ENCODE data around the gene C20orf144.
"Not testable (repeated sequence)": the region's sequence is repeated elsewhere in the genome, so short reads cannot be mapped to it uniquely, and the experiment has no call there.

The C20orf144 gene

DNA sequence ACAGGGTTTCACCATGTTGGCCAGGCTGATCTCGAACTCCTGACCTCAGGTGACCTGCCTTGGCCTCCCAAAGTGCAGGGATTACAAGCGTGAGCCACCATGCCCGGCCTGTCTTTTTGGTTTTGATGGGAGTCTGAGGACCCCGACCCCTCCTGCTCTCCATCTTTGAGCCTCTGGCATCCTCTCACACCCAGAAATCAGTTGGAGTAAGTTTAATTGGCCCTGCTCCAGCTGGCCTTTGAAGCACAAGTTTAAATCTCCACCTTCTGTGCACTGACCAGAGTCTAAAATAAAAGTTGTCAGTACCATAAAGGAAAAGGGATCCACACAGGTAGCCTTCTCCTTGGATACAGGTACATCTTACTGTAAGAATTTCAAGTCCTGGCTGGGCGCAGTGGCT, 15.9 kb upstream of the C20orf144 start:
- no peaks in the 10 kb centered on the region for H4K20me1 ChIP-seq (ENCODE audit: insufficient read depth, low read length, poor library complexity, severe bottlenecking)
- H3K4me3 ChIP-seq (ENCODE audit: low read length, poor library complexity, severe bottlenecking), result no peak overlapping the region
- no peak overlapping the region for H3K9ac ChIP-seq (ENCODE audit: low read depth, low read length, poor library complexity, severe bottlenecking)
- H3F3A ChIP-seq (ENCODE audit: low read depth), result no peaks in the 10 kb centered on the region
- TF ChIP-seq EZH2phosphoT487 (IDR thresholded peaks at IDR 0.05; ENCODE audit: borderline replicate concordance), result no peak
- TF ChIP-seq, protein P1, sequence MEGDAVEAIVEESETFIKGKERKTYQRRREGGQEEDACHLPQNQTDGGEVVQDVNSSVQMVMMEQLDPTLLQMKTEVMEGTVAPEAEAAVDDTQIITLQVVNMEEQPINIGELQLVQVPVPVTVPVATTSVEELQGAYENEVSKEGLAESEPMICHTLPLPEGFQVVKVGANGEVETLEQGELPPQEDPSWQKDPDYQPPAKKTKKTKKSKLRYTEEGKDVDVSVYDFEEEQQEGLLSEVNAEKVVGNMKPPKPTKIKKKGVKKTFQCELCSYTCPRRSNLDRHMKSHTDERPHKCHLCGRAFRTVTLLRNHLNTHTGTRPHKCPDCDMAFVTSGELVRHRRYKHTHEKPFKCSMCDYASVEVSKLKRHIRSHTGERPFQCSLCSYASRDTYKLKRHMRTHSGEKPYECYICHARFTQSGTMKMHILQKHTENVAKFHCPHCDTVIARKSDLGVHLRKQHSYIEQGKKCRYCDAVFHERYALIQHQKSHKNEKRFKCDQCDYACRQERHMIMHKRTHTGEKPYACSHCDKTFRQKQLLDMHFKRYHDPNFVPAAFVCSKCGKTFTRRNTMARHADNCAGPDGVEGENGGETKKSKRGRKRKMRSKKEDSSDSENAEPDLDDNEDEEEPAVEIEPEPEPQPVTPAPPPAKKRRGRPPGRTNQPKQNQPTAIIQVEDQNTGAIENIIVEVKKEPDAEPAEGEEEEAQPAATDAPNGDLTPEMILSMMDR (conservative IDR thresholded peaks at IDR 0.05; ENCODE audit: low read length), result no peak
- H3K36me3 ChIP-seq (ENCODE audit: insufficient read depth, low read length), result peaks cover 17% of the 10 kb centered on the region; the same call in 1 of the 2 replicates
- H3K9me2 ChIP-seq (replicated peaks; ENCODE audit: low read depth, low read length), result no peaks in the 10 kb centered on the region
- H2AFZ ChIP-seq (ENCODE audit: low read length), result no peak overlapping the region
- H3K79me2 ChIP-seq (ENCODE audit: insufficient read depth, low read length), result no peaks in the 10 kb centered on the region
- no peak overlapping the region for H3K4me2 ChIP-seq (ENCODE audit: low read depth, low read length, poor library complexity, severe bottlenecking)
- no peaks in the 10 kb centered on the region for H3K9me3 ChIP-seq (ENCODE audit: insufficient read depth, low read depth, low read length)
- H3K4me1 ChIP-seq (ENCODE audit: insufficient read depth, low read length, poor library complexity, severe bottlenecking), result peaks cover 14% of the 10 kb centered on the region
- H3K27me3 ChIP-seq (ENCODE audit: insufficient read depth, low read length, poor library complexity, severe bottlenecking), result no peaks in the 10 kb centered on the region

DNA sequence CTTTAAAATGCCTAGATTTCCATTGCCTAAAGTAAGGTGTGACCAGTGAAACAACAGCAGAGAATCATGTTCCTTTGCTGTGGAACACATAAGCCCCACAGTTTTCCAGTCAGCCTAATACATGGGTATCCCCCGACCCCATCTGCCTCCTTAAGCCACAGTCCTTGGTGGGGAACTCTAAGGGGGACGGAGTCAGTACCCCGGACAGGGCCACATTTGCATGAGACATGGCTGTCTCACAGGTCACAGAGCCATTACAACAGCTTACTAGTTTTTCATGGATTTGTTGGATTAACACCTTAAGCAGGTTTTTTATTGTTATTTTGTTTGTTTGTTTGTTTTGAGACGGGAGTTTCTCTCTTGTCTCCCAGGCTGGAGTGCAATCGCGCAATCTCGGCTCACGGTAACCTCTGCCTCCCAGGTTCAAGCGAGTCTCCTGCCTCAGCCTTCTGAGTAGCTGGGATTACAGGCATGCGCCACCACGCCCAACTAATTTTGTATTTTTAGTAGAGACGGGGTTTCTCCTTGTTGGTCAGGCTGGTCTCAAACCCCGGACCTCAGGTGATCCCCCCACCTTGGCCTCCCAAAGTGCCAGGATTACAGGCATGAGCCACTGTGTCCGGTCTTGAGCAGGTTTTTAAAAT, 15.0 kb upstream of the C20orf144 start:
- H3F3A ChIP-seq (ENCODE audit: low read depth); H3K4me3 ChIP-seq (ENCODE audit: low read length, poor library complexity, severe bottlenecking); H3K9ac ChIP-seq (ENCODE audit: low read depth, low read length, poor library complexity, severe bottlenecking); H3K4me2 ChIP-seq (ENCODE audit: low read depth, low read length, poor library complexity, severe bottlenecking); H3K27me3 ChIP-seq (ENCODE audit: insufficient read depth, low read length, poor library complexity, severe bottlenecking); H3K9me3 ChIP-seq (ENCODE audit: insufficient read depth, low read depth, low read length); H3K9me2 ChIP-seq (replicated peaks; ENCODE audit: low read depth, low read length); H4K20me1 ChIP-seq (ENCODE audit: insufficient read depth, low read length, poor library complexity, severe bottlenecking); H3K79me2 ChIP-seq (ENCODE audit: insufficient read depth, low read length); H2AFZ ChIP-seq (ENCODE audit: low read length): not testable (repeated sequence)
- Histone ChIP-seq H3K36me3 (ENCODE audit: insufficient read depth, low read length) (peaks cover 17% of the 10 kb centered on the region; the same call in 1 of the 2 replicates), H3K4me1 (ENCODE audit: insufficient read depth, low read length, poor library complexity, severe bottlenecking) (peaks cover 14% of the 10 kb centered on the region)

DNA sequence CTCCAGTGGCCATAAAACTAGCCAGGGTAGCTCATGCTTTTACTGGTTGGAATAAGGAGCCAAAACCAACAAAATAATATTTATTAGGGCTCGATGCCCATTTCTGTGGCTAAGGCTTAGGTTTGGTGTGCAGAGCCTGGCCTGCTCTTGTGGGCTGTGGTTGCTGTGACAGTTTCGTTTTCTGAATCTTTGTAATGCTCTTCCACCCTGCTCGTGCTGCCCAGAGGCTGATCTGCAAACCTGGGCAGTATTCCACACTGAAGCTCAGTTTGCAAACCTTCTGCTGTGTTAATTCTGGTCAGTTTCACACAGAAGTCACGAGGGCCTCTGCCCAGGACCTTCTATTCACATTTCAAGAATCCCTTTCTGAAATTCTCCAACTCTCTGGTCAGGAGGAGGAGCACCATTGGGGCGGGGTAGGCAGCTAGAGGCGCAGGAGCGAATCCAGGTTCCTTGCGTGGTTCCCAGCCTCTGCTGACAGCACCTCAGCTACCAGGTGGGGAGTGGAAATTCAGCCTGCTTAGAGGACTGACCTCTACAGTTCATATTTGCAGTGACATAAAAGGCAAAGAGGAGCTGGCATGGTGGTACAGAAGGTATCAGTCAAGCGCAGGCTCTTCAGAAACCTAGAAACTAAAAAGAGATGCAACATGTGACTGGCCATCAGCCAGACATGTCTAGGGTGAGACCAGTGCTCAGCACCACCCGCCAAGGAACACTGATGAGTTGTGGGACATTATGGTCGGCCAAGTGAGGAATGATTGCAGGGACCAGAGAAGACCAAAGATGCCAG, 14.3 kb upstream of the C20orf144 start:
- Histone ChIP-seq H2AFZ (ENCODE audit: low read length) (no peak overlapping the region), H3K79me2 (ENCODE audit: insufficient read depth, low read length) (no peaks in the 10 kb centered on the region), H3K9ac (ENCODE audit: low read depth, low read length, poor library complexity, severe bottlenecking) (no peak overlapping the region), H3K4me3 (ENCODE audit: low read length, poor library complexity, severe bottlenecking) (no peak overlapping the region), H3K9me3 (ENCODE audit: insufficient read depth, low read depth, low read length) (no peaks in the 10 kb centered on the region), H3K27me3 (ENCODE audit: insufficient read depth, low read length, poor library complexity, severe bottlenecking) (no peaks in the 10 kb centered on the region), H3K9me2 (replicated peaks; ENCODE audit: low read depth, low read length) (no peaks in the 10 kb centered on the region), H3F3A (ENCODE audit: low read depth) (no peaks in the 10 kb centered on the region), H3K36me3 (ENCODE audit: insufficient read depth, low read length) (peaks cover 17% of the 10 kb centered on the region; the same call in 1 of the 2 replicates), H4K20me1 (ENCODE audit: insufficient read depth, low read length, poor library complexity, severe bottlenecking) (no peaks in the 10 kb centered on the region), H3K4me1 (ENCODE audit: insufficient read depth, low read length, poor library complexity, severe bottlenecking) (peaks cover 14% of the 10 kb centered on the region), H3K4me2 (ENCODE audit: low read depth, low read length, poor library complexity, severe bottlenecking) (no peak overlapping the region)
- no peak for TF ChIP-seq EZH2phosphoT487 (IDR thresholded peaks at IDR 0.05; ENCODE audit: borderline replicate concordance)

DNA sequence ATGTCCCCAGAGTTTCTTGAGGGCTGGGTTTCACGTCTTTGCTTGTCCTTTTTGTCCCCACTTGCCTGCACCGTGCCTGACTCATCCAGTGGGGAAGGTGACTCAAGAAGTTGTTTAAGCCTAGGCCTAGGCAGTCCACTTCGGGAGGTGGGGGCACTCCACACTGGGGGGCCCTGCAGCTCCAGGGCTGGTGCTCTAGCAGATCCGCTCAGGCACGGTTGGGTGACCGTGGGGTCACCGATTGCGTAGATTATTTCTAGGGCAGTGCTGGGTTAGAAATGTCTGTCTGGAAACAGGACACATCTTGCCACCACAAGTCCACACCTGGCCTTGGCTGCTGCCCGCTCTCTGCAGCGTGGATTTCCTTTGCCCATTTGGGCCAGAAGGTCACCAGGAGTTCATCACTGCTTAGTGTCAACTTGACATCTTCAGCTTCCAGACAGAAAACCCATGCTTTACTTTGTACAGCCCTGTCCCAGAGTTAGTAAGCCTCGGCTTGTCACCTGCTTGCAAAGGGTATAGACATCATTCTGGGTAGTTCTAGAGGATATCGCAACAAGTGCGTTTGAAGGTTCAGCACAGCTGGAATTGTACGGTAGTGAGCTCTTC, 13.6 kb upstream of the C20orf144 start:
- Histone ChIP-seq H3F3A (ENCODE audit: low read depth) (no peaks in the 10 kb centered on the region), H4K20me1 (ENCODE audit: insufficient read depth, low read length, poor library complexity, severe bottlenecking) (no peaks in the 10 kb centered on the region), H3K9ac (ENCODE audit: low read depth, low read length, poor library complexity, severe bottlenecking) (no peak overlapping the region), H3K4me3 (ENCODE audit: low read length, poor library complexity, severe bottlenecking) (no peak overlapping the region), H3K79me2 (ENCODE audit: insufficient read depth, low read length) (no peaks in the 10 kb centered on the region), H3K9me3 (ENCODE audit: insufficient read depth, low read depth, low read length) (no peaks in the 10 kb centered on the region), H3K9me2 (replicated peaks; ENCODE audit: low read depth, low read length) (no peaks in the 10 kb centered on the region), H2AFZ (ENCODE audit: low read length) (no peak overlapping the region), H3K36me3 (ENCODE audit: insufficient read depth, low read length) (peaks cover 17% of the 10 kb centered on the region; the same call in 1 of the 2 replicates), H3K27me3 (ENCODE audit: insufficient read depth, low read length, poor library complexity, severe bottlenecking) (no peaks in the 10 kb centered on the region), H3K4me2 (ENCODE audit: low read depth, low read length, poor library complexity, severe bottlenecking) (no peak overlapping the region), H3K4me1 (ENCODE audit: insufficient read depth, low read length, poor library complexity, severe bottlenecking) (peaks cover 14% of the 10 kb centered on the region)
- TF ChIP-seq, protein P1 (conservative IDR thresholded peaks at IDR 0.05; ENCODE audit: low read length), result no peak
- TF ChIP-seq EZH2phosphoT487 (IDR thresholded peaks at IDR 0.05; ENCODE audit: borderline replicate concordance), result no peak
